GM18858 (cell line): ENCODE results near the gene LRP2BP.

Experiments
- ATAC-seq: cut with Tn5 transposase; IDR thresholded peaks from one replicate; pipeline ENCODE4 v1.9.1; 2021; ENCODE audit not compliant: unreplicated experiment

Gene LRP2BP

DNA sequence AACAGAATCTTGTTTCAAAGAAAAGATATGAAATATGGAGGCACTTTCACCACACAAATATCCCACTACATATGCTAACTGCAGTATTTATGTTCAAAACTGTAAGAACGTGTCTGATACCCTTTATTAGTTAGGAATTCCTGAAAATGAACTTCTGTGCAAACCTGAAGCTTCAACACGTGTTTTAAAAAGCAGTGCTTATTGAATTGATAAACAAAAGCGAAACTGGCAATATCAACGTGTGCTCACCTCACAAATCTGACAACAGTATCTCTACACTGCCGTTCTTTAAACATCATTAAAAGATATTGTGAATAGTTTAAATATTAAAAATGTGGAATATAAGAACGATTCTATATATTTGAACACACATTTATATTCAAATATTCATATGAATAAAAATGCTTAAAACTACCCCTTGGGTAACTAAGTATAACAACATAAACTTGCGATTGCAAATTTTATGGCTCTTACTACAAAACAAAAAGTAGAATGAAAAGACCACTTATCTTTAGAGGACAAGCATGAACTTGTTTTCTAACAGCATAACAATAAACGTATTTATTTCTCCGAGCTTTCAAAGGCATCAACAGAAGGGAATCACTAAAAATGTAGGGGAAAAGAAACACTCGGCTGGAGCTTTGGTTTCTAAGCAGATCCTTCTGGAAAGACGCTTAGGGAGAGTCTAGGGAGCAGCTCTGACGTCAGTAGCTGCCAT is at the start of gene LRP2BP:
TSS of gene LRP2BP (minus strand) at position 687 of the 718 bp plus-strand sequence. CDS start 17,738 bp downstream, outside the sequence.
- ATAC-seq = no peak

DNA sequence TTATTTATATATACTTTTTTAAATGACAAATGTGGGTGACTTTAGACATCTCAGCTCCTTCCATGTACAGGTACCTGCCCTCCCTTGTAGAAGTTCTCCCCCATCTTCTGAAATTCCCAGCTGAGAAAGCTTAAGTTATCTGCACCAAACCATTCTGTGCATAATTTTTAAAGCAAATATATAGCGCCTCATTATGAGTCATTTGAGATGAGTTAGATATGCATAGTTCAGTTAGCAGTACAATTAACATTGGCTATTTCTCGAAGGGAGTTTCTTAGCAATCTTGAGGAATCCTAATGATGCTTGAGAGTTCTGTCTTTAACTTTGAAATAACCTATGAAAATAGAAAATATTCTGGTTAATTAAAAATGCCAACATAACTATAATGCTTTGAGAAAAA is 49.5 kb upstream of the LRP2BP start:
- no peak for ATAC-seq

DNA sequence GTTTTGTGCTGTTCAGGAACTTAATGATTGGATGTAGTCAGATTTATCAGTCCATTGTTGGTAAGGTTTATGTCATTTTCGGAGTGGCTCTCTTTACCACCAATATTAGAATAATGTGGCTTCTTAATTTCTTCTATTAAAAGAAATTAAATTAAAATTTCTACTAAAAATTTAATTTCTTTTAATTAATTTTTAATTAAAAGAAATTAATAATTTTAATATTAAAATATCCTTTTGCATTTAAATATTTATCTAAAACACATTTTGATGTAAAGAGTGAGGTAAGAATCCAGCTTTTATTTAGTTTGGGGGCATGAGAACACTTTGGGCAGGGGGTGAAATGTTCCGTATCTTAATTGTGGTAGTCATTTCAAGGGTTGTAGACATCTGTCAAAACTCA is 45.8 kb upstream of the LRP2BP start:
- ATAC-seq = no peak

DNA sequence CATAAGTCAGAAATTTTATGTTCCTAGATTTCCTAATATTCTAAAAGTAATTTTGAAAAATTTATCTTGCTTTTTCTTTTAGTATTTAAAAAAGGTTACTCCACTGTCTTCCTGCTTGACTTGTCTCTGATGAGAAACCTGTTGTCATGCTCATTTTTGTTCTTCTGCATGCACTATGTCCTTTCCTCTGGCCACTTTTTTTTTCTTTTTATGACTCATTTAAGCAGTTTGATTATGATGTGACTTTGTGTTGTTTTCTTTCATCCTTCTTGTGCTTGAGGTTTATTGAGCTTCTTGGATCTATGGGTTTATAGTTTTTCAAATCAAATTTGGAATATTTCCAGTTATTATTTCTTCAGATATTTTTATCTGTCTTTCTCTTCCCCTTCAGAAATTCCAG is 42.1 kb upstream of the LRP2BP start:
- peak; percentile 79 for ATAC-seq

DNA sequence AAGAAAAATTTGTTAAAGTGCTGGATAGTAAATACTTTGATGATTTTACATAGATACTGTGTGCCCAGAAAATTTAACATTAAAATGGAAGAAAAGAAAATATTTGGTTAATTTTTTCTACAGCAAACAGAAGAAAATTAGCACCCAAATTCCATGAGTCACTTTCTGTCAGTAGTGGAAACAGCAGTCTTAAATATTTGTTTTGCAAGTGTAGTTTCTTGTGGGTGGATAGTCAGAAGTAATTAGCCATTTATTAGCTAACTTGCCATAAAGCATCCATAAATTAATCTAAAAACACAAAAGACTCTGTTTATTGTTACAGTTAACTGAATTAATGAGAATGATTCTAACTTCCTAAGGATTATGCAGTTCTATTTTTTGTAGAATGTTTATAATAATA is 39.7 kb upstream of the LRP2BP start:
- no peak for ATAC-seq

DNA sequence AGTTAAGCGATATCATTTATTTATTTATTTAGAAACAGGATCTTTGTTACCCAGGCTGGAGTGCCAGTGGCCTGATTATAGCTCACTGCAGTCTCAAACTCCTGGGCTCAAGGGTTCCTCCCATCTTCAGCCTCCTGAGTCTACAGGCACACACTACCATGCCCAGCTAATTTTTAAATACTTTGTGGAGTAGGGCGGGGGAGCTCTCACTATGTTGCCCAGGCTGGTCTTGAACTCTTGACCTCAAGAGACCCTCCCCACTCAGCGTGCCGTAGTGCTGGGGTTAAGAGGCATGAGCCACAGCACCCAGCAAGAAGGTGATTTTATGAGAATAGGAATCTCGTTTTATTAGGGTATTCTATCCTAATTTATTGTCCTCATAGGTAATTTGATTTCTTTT is 33.9 kb upstream of the LRP2BP start:
- no peak for ATAC-seq

DNA sequence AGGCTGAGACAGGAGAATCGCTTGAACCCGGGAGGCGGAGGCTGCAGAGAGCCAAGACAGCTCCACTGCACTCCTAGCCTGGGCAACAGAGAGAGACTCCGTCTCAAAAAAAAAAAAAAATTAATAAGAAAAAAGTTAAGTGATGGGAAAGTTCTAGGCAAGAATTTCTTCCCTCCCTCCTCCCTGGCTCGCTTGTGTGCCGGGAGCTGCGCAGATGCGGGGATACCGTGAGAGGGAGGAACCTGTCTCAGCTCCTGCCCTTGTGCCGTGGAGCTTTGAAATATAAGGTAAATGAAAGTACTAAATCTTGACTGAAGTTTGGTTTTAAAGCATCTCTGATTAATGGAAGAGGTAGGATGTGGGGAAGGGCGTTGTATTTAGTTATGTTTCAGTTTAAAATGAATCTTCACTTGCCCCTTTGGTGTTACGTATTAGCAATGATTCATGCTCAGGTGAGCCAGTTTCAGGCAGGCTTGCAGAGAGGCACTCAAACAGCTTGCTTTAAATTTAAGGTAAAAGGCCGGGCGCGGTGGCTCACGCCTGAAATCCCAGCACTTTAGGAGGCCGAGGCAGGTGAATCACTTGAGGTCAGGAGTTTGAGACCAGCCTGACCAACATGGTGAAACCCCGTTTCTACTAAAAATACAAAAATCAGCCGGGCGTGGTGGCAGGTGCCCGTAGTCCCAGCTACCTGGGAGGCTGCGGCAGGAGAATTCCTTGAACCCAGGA is 31.4 kb upstream of the LRP2BP start:
- no peak for ATAC-seq

DNA sequence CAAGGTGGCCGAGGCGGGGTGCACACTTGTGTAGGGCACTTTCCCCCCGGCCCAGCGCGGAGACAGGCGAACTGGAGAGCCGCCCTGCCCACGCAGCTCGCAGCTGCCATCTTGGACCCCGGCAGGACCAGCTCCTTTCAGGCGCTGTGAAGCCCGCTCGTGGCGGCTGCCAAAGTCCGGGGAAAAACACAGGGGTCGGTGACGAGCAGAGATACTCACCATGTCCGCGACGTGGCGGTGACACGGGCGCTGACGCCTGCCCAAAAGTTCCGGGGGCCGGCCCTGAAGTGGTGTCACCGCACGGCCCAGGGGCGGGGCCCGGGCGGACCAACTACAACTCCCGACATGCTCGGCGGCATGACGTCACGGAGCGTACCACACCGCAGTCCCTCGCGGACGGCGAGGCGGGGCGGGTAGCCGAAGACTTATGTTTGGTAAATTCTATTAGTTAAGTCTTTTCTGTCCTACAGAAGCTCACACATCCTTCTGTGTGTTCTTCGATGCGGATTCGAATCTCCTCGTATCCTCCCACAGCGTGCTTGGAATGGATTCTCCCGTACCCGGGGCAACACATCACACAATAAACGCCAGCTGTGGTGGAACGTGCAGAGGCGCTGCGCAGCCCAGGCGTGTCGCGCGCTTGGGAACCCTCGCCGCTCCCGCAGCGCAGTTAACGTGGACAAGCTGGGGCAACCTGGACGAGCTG is 30.1 kb upstream of the LRP2BP start, which contains the start of gene UFSP2:
TSS of gene UFSP2 (minus strand) at position 318 of the 706 bp plus-strand sequence. CDS start at position 222, 96 bp downstream.
- ATAC-seq = peak; percentile 89

DNA sequence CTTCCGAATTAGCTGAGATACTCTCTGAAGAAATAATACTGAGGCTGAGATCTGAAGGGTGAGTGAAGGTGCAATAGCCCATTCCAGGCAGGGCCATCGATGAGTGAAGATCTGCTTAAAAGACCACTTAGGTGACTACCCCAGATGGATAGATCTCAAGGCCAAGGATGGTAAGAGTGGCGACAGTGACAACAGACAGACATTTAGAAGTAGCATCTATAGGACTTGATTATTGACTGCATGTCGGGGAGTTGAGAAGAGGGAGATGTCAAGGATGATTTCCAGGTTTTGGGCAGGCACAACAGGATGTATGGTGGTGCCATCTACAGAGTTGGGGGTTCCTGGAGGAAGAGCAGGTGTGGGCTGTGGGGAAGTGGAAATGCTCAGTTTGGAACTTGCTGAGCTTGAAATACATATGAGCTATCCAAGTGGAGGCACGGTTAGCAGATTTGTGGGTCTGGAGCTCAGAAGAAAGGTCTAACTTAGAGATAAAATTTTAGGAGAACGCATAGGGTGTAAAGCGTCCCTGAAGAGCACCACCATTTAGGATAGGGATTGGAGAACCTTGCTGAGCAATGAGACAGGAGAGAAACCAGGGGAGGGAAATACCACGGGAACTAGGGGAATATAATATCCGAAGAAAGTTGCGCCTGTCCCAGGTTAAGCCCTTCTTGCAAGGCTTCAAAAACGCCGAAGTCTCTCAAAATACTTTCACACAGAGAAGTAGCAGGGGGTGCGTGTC is 29.4 kb upstream of the LRP2BP start:
- ATAC-seq = no peak

DNA sequence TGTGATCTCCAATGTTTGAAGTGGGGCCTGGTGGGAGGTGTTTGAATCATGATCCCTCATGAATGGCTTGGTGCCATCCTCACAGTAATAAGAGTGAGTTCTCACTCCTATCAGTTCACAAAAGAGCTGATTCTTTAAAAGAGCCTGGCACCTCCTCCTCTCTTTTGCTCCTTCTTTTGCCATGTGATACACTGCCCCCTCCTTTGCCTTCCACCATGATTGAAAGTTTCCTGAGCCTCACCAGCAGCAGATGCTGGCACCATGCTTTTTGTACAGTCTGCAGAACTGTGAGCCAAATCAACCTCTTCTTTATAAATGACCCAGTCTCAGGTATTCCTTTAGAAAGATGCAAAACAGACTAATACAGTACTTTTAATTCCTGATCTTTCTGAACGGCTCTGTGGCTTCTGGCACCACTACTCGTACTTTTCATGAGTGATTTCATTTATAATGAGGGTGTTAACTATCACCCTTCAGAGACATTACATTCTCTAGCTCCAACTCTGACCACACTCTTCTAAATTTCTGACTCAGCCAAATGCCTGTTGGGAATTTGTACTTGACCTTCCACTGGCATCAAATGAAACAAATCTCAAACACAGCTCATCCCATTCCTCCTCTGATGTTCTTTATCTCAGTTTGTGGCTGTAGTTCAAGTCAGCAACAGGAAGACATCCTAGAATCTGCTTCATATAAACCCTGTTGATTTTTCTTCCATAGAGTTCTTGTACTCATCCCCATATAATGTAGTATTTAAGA is 25.8 kb upstream of the LRP2BP start:
- ATAC-seq = no peak

DNA sequence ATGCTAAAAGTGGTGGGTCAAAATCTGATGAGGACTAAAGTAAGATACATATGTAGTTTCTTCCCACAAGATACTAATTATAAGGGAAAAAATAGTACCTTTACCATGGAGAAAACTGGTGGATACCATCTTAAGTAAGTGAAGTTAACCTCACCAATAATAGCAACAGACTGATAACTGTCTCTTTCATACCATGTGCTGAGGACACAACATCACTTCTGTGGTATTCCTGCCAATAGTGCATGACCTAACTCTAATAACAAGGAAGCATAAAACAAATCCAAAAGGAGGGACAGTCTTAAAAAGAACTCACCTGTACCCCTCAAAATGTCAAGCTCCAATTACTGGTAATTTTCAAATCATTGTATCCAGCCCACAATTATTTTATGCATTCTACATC is 21.2 kb upstream of the LRP2BP start:
- ATAC-seq = no peak

DNA sequence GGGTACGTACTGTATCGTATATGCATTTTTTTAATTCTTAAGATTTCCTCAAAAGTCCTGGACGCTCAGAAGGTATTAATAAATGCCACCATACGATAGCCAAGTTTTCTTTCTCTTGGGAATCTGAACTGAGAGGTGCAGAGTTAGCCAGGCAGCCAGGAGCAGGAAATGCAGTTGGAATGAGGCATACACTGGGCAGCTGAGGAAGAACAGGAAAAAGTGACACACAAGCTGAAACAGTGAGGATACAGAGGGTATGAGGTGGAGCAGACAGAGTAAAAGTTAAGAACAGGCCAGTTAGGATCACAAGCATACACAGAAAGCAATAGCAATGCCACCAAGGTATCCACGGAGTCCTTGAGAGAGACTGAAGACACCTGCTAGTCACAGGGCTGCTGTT is 16.7 kb upstream of the LRP2BP start:
- no peak for ATAC-seq

DNA sequence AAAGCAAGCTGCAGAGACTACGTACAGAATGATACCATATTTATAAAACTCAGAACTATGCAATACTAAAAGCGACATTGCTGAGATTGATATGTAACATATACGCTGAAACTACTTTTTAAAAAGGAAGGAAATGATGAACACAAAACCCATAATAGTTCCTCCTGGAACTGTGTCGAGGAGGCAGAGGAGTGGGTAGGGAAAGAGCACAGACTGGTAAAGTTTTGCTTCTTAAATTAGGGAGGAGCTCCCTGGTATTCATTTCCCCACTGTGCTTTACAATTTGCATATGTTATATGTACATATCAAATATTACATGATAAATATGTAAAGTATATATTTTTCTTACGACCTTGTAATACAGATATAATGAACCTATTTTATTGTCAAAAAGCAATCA is 16.1 kb upstream of the LRP2BP start:
- no peak for ATAC-seq

DNA sequence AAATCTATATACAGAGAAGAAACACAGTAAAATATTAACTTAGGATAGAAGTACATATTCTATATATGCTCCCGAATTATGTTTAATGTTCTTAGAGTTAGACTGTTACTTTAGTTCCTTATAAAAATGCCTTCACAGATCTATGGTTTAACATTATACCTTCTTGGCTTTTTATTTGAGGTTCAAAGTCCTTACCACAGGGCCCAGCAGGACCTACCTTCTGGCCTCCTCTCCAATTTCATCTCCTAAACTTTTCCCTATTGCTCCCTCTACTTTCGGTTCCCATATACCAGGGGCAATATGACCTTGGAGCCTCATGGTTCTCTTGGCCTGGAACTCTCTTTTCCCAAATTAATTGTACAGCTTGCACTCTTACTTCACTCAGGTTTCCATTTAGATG is 12.7 kb upstream of the LRP2BP start:
- no peak for ATAC-seq

DNA sequence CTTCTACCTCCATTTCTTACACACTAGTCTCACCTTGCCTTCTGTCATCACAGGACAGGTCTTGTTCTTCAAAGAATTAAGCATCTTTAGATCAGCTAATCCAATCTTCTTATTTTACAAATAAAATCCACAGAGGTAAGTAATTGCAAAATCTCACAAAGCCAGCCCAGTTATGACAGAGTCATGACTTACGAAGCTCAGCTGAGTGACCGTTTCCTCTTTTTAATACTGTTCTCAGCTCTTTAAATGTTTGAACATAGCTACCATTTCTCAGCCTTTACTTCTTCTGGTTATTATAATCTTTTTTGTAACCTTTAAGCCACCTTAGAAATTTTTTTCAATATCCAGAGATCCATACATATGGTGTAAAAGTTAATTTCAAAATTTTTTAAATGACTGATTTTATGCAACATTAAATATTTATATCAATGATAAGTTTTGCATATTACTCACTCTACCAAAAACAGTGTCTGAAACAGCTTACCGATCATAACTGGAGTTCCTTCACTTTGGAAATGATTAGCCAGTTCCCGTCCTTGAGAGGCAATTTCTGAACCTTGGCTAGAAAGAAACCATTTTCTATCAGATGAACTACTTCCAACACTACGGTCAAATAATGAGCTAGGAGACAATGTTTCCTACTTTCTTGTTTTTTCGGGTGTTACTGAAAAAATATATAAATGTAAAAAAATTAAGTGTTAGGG is 9.7 kb upstream of the LRP2BP start:
- ATAC-seq = peak; percentile 66

DNA sequence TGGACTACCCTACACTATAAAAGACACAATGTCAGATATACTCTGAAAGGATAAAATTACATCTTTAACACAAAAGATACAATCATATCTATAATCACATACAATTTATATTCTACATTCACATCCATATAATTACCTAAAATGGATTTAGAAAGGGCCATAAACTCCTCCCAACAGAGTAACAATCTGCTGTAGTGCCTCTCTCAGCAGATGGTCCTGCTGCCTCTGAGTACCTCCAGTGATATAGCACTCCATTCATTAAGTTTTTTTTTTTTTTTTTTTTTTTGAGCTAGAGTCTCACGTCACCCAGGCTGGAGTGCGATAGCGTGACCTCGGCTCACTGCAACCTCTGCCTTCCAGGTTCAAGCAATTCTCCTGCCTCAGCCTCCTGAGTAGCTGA is 8.3 kb upstream of the LRP2BP start:
- no peak for ATAC-seq

DNA sequence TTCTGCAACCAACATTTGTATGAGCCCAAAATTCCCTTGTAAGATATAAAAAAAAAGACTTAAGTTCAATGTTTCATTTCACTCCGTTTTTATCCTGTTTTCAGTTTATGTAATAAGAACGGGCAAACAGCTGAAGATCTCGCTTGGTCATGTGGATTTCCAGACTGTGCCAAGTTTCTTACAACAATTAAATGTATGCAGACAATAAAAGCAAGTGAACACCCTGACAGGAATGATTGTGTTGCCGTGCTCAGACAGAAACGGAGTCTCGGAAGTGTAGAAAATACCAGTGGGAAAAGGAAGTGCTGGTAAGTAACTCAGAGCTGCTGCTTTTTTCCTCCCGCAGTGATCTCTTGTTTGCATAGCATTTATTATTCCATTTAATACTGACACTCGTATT is 3.7 kb upstream of the LRP2BP start:
- ATAC-seq = no peak

DNA sequence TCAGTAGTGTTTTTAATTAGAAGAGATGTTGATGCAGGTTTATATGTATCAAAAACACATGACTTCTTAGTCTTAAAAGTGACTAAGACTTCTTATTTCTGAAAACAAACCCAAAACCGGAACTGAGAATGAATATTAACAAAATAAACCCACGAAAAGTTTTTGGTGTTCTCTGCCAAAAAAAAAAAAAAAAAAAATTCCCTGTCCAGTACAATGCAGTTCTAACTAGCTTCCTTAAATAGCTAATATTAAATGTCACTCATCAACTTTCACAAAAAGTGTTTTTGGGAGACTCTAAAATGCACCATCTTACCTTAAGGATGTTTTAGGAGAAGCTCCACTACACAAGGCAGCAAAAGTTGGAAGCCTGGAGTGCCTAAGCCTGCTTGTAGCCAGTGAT is 2.9 kb upstream of the LRP2BP start:
- ATAC-seq = no peak

DNA sequence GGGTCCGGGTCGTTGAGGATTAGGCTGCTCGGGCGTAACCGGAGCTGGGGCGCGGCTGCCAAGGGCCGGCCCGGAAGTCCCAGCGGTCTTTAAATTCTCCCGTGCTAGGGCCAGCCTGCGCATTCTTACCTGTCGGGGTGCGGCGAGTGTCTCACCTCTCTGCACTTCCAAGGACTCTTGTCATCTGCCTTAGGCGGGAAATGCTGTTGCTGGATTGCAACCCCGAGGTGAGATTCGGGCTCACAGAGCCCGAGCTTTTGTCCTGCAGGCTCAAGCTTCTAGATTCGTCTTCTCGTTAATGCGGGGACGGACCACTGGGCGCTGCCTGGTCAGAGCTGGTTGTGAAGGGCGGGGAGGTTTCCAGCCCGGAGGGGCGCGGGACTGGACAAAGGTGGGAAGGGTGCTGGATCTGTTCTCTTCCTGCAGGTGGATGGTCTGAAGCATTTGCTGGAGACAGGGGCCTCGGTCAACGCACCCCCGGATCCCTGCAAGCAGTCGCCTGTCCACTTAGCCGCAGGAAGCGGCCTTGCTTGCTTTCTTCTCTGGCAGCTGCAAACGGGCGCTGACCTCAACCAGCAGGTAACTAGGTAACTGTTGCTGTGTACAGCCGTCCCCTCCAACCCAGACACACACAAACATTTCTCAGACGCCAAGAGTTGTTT is 1.1 kb upstream of the LRP2BP start, which contains the start of gene ANKRD37:
TSS of gene ANKRD37 (plus strand) at position 118 of the 662 bp plus-strand sequence. CDS start at position 201, 83 bp downstream.
- no peak for ATAC-seq
